ENCODE data around the gene CDC73.

DNA sequence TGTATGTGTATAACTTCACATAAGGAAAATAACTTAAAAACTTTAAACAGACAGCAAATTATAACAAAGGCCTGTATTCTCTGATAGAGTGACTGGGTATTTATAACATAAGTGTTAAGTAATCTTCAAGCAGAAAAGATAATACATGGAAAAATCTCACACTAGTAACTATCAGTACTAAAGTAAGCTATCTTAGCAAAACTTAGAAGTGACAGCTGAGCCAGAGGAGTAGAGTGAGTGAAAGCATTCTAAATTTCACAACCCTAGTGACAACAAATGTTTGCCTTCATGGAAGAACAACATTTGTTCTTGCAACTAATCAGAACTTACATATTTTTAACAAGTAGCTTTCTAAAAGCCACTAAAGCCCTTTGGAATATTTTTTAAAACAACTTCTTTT, 139.1 kb downstream of the CDC73 start:
- no peak for TF ChIP-seq EZH2 (IDR thresholded peaks at IDR 0.05; ENCODE audit: low read length, missing control alignments)
- TF ChIP-seq, protein P1, sequence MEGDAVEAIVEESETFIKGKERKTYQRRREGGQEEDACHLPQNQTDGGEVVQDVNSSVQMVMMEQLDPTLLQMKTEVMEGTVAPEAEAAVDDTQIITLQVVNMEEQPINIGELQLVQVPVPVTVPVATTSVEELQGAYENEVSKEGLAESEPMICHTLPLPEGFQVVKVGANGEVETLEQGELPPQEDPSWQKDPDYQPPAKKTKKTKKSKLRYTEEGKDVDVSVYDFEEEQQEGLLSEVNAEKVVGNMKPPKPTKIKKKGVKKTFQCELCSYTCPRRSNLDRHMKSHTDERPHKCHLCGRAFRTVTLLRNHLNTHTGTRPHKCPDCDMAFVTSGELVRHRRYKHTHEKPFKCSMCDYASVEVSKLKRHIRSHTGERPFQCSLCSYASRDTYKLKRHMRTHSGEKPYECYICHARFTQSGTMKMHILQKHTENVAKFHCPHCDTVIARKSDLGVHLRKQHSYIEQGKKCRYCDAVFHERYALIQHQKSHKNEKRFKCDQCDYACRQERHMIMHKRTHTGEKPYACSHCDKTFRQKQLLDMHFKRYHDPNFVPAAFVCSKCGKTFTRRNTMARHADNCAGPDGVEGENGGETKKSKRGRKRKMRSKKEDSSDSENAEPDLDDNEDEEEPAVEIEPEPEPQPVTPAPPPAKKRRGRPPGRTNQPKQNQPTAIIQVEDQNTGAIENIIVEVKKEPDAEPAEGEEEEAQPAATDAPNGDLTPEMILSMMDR (conservative IDR thresholded peaks at IDR 0.05 in 1 of 2, IDR thresholded peaks at IDR 0.05 in 1 of 2; ENCODE audit: low read depth in 1 of 2, low read length in 2 of 2): no peak
